Stimulated activated CD4-positive, alpha-beta T cell treated with anti-CD3 and anti-CD28 coated beads, Interleukin-1b, Interleukin-23, amount 100 ng/mL, for 1 hour (primary cell): ENCODE results near the gene LRMDA.

Experiments
- DNase-seq, 2 donors: peaks; one replicate each; pipeline ENCODE4 v3.0.0-alpha.2; 2020; ENCODE audit warnings: low read depth in 2 of 2

LRMDA gene

DNA sequence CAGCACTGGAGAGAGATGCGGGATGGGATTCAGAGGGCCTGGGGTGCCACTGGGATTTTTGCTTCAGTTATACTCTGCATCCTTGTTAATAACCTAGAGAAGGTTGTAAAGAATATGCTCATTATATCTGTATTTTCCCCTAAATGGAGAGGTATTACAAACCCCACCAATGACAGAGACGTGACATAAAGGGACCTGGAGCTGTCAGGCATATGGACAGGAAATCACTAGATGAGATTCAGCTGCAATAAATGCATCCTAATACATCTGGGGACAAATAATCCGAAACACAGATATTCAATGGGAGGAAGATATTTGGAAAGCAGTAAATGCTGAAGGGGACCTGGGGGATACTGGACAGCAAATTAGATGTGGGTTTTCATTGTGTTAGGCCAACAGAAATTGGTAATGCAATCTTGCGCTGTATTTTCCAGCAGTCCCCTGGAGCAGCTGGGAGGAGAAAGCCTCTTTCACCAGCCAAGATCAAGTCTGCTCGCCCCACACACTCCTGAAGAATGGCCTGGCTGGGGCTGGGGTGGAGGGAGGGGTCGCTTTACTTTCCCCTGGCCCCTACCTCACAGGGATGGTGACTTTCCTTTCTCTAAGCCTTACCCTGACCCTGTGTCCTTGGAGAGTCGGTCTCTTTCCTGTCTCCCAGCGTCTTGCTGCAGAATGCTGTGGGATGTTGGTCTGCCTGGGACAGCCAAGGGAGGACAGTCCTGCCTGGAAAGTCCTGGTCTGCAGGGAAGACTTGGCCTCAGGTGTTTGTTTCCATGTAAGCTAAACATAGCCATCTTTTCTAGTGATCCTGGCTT lies 653.8 kb downstream of the LRMDA start:
- DNase-seq = no peak

DNA sequence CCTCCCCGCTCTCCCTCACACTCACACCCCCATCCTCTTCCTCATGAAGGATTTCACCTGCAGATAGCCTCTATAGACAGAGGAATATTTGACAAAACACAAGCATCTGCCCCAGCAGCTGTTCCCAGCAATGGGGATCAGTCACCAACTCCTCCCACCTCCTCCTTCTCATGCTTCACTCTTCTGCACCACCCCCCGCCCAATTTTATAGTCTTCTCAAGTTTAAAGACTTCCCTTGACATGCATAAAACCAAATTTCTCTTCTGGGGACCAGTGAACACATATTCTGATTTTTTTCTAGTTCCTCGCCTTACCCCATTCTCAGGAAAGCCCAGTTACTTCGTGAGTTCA lies 654.4 kb downstream of the LRMDA start:
- DNase-seq = no peak

DNA sequence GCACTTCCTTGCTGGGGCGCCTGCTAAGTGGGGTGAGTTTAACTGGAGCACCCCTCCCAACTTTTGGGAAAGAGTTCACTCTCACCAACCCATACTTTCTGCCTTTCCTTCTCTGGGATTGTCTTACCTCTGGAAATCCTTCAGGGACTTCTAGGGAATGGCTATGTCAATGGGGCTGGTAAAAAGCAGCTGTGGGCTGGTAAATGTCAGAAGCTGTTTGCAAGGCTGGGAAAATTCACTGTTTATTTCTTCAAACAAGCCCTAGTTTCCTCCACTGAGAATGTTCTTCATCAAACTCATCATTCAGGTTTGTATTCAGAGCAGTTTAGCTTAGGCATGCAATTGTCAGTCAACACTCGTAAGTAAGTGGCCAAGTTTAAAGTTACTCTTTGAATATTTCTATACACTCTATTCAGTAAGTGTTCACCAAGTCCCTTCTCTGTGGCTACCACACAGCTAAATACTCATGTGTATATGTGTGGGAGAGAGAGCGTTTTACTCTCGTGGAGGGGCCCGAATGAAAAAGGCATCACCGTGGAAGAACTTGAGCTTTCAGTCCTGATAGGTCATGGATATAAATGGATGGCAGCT lies 654.8 kb downstream of the LRMDA start:
- DNase-seq = no peak

DNA sequence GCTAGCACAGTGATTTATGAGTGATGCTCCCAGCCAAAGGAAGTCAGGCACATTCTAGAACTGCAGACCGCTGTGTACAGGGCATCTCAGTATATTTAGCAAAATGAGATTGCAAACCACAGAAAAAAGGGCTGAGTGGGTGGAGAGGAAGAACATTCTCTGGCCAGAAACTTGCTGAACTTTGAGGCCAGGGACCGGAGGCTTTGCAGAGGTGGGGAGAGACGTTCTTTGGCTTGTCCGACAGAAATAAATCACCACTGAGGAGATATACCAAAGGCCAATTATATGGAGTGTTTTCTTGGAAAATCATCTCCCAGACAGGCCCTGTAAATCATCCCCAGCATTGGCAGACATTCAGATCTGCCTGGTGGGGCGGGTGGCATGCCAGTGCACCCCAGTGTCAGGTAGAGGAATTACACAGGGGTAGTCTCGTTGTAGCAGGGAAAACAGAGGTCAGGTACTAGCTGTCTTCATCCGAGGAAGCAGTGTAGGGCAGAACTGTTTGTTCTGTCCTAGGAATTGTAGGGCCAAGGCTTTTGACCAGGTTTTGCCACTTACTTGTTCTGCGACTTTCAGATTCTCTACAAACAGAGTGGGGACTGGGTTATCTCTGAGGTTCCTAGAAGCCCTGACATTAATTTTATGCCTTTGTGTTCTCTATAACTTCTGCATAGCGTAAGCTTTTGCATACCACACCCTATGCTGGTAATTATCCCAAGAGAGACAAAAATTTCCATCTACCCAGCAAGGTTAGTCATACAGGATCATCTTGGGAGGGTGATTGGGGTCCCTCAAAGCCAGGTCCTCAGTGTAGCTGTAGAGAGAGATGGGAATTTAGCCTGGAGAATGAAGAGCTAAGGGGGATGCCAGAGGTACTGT lies 655.6 kb downstream of the LRMDA start:
- no peak for DNase-seq

DNA sequence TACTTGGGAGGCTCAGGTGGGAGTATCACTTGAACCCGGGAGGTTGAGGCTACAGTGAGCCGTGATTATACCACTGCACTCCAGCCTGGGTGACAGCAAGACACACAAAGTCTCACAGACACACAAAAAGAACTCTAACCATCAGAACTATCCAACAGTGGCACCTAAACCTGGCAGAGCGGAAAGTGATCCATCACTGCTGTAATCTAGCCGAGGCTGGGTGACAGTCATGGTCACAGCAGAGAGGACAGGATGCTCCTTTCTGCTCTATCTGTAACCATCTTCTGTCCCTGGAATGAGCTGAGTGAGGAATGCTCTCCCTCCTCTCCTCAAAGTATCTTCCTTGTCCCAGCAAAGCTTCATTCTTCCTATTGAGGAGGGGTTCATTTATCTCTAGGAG lies 656.6 kb downstream of the LRMDA start:
- DNase-seq = no peak

DNA sequence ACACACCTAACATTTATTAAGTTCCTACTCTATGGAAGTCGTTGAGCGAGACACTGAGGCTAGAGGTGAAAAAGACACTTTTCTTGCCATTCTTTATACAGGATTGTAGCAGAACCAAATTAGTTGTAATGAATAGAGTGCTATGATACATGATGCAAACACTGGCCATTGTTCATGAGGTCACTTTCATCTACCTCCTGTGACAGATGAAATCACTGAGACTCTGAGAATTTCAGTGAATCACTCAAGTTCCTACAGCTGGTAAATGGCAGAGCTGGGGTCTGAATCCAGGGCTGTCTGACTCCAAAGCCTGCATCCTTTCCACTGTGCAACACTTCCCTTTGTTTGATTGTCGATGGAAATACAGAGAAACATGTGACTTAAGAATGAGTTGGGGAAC lies 657.6 kb downstream of the LRMDA start:
- no peak for DNase-seq

DNA sequence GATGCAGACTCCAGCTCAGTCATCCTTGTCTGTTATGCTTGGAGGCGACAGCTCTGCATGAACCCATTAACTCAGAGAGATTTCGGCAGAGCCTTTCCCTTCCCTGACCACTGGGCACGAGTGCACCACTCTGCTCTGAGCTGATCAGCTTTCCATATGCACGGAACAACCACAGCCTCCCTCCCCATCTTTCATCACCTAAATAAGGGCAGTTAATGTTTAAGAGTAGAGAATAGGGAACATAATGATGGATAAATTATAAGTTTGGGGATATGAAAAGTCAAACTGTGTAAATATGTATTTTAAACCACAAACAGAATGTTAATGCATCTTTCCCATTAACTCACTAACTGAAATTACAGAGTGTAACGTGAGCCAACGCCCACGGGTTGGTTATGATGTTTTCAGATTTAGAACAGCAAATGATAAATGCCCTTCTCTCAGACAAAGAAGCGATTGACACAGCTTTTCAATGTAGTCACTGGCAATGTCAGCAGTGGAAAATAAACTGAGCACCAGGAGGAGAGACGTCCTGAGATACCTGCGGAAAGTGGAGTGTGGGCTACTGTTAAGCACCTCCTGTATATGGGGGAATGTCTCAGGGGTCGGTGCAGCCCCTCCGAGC lies 658.2 kb downstream of the LRMDA start:
- no peak for DNase-seq

DNA sequence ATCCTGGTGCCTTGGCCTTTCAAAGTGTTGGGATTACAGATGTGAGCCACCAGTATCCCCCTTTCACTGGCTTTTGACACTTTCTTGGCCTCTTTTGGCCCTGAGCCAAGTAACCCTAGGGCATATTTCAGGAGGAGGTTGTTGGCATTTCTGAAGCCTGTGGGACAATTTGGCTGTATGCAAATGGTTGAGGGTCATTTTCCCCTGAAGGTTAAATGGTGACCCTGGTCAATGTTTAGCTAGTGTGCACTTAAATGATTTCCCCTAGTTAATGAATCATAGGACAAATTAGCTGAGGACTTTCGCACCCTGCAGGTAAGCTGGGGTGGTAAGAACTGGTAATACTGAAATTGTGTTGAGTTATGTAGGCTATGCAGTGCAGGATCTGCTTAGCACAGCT lies 660.5 kb downstream of the LRMDA start:
- no peak for DNase-seq

DNA sequence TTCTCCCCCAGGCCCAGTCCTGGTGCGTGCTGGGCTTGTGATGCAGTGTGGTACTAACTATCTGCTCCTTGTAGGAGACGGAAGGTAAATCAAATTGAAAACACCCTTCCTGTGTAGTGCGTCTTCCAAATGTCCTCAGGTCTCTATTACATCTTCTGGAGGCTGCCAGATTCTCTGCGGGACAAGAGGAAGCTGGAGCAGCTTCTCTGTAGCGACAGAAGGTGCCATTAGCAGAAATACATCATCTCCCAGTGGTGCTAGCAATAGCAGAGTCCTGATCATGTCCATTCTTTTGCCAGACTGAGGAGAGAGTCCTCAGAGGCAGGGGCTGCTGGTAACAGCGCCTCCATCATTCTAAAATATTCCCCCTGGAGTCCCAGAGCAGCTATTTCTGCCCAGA lies 675.2 kb downstream of the LRMDA start:
- no peak for DNase-seq

DNA sequence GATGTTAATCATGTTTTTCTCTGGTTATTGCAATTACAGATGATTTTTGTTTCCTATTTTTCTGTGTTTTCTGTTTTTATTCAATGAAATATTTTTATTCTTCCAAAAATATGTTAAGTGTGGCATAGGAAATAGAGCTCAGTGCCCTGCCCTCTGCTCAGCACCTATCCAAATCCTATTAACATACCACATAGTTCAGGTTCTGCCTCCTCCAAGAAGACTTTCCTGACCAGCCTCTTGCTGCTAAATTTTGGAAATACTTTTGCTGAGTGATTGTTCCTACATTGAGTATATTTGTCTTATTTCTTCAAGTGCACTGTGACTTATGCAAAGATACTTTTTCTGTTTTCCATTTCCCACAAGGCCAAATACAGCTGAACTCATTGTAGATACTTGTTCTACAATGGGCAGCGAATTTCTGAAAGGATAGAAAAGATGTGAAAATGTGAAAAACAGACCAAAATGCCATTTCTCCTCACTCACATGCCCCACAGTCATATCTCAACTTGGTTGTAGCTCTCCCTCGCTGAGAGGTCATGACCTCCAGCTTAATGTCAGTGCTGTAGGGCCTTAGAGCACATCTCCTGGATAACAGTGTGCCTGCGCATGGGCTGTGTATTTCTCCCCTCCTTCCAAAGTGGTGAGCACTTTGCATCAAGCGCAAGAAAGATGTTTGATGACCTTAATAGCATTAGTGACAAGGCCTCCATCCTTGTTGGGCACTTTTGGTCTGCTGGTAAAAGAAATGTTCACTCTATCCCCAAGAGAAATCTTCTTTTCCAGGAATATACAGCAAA lies 677.3 kb downstream of the LRMDA start:
- no peak for DNase-seq

DNA sequence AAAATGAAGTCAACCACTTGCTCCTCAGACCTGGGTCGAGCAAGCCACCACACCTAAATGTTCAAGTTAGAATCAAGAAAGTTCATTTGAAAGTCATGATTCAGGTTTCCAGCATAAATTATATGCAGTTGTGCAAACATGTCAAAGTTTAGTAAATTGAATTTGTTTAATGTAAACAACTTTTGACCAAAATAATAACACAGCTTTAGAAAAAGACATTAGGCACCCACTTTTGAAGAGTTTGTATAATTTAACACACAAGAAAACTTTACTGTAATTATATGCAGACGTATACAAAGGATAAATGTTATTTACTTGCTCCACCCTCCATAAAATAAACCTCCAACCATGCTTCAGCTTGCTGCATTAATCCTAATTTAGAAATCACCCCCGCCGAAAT lies 680.0 kb downstream of the LRMDA start:
- no peak for DNase-seq

DNA sequence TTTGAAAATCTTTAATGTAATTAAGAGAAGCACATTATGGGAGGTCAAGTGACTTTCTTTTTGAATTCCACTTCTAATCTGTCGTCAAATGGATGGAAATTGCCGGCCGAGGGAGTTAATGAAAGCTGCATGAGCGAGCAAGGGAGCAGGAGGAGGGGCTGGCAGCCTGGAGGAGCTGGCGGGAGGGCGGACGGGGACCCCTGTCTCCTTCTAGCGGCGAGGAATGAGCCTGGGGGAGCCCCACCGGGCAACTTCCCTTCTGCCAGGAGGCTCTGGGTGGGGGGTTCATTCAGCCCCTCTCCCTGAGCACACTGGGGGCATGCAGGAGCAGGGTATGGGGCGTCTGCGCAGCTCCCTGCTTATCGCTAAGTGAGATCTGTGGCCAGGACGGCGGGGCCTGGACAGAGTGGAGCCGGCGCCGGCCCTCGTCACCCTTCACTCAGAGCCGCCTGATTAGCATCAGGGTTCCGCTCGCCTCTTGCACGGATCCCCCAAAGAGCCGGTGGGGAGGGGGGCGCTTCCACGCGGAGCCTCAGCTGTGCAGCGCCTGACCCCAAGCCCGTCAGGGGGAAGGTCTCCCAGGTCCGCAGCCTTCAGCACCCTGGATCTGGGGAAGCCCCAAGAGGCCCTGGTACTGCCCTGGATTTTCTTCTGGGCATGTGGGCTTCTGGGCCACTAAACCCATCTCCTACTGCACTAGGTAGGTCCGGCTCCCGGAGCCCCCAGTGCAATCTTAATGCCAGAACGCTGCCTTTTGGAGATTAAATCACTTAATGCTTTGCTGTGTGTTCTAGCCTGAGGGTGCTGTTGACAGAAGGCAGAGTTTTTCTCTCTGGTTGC lies 680.8 kb downstream of the LRMDA start:
- no peak for DNase-seq

DNA sequence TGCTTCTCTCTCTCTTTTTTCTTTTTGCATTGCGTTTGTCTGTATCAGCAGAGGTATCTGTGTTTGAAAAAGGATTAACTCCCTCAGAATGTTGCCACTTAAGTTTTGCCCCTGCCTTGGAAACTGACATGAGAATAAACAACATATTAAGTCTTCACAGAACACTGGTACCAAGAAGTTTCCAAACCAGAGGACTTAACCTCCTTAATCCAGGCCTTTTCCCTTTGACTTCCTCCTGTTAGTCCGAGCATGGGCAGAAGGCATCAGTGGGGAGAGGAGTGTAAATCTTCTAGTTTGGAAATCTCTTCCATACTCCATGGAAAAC lies 681.4 kb downstream of the LRMDA start:
- no peak for DNase-seq

DNA sequence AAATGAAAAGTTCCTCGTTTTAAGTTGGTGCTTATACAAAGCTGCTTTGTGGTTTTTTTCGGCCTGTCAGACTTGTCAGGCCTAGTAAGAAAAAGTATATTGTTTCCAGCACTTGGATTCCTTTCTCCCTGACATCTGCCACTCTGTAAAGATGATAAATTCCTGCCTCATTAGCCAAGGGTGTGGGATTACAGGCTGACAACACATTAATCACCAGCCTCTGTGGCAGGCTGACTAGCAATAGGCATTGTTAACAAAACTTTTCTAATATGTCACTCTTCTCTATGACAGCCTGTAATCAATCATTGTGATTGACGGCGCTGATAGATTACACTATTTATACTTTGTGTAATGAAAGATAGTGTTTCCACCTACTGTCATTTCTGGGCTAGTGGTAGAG lies 682.5 kb downstream of the LRMDA start:
- no peak for DNase-seq

DNA sequence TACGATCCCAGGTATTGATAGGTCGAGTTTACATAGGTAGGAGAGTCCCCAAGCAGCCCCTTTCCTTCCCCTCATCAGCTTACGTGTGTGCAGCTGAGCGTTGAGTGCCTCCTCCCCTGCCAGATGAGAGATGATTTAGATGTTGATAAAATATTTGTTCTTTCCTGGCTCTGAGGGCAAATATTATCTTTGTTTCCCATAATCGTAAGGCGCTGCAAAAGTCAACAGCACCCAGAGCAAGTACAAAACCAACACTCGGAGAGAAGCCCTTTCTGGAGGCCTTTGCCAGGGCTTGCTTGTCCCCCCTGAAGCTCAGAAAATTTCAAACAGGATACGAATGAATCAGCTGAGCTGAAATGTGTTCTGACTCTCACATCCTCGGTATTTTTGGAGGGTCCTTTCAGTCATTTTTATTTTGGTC lies 683.2 kb downstream of the LRMDA start:
- DNase-seq = no peak

DNA sequence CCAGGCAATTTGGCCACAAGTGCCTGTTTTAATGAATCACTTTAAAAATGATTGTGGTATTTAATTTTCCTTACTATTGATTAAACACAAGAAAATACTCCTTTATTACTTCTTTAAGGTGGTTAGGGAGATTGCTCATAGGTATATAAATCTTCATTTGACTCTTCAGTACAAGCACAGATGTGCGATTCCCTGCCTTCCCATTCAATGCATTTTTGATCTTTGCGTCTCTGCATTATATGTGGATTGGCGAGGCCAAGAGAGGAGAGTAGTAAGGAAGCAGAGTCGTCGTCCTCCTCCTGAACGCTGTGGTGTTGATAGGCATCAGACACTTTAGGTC lies 683.7 kb downstream of the LRMDA start:
- DNase-seq = no peak

DNA sequence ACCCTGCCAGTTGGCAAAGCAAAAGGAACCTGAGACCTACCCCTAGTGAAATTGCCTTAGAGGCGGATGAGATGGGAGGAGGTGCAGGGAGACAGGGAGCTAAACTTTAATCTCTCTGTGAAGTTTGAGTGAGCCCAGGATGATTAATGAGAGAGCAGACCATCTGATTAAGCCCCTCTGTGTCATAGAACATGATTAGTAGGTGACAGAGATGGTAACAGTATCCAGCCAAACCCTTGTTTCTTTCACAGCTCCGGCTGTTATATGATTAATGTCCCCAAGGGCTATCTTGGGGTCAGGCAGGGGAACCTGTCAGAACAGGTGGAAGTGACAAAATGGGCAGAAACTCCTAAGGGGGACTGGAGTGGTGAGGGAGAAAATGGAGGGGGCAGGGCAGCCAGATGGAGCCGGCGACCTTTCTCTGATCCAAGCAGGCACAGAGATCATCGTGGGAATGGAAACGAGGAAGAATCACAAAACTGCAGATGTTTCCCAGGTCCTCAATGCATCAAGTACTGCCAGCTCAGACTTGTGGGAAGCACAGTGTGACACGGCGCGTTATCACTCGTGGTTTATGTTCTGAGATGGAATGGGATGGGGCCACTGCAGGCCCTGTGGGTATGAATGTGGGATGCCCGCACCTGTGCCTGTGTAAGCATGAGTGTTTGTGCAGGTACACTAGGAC lies 684.2 kb downstream of the LRMDA start:
- DNase-seq = no peak

DNA sequence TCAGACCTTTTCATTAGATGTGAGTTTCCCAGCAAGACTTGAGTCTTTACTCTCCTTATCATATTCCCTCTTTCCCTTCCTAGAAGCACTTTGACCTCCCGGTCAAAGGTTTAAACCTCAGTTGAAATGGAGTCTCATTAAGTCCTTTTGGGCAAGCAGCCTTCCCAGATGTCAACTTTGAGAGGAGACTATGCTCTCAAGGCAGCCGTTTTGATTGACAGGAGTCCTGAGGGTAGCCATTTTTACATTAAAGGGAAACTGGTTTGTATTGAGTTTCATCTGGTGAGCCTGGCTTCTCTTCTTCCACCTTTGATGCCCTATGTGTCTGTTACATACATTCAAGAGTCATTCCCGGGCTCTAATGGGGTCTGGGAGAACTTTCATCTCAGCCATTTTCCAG lies 685.1 kb downstream of the LRMDA start:
- no peak for DNase-seq

DNA sequence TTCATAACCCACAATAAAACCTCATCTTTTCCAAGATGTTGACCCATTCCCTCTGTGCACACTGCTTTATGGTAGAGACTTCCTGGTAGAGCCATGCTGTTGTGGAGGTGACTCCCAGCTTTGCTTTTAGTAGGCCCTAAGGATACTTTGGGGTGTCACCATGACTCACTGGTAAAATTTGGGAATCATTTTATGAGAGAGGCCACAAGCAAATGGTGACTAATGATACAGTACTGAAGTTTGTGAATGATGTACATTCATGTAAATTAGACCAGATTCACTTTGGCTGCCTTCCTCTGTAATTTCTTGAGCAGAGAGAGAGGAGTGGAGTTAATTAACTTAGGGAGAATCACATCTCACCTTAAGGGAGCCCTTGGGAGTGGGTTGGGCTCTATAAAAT lies 686.5 kb downstream of the LRMDA start:
- DNase-seq = no peak

DNA sequence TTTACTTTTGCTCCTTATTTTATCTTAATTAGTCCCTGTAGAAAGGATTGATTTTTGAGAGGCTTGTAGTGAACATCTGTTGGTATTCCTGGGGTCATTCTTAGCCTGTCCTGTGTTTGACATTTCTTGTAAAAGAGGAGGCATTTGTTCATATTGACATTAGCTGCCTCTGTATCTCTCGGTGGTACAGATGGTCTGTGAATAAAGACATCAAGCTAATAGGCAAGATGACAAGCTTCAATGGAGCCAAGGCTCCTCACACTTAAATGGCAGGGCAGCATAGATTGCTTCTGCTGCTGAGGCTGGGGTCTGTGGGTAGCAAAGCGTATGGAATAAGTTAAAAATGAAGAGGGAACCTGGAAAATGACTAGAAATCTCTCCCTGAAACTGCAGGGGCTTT lies 687.6 kb downstream of the LRMDA start:
- no peak for DNase-seq
